CD4-positive, alpha-beta T cell treated with Interferon gamma for 1 hour (primary cell): ENCODE data around the gene PHLPP1.
"Not testable (repeated sequence)": the region's sequence is repeated elsewhere in the genome, so short reads cannot be mapped to it uniquely, and the experiment has no call there.

ENCODE experiments used
- DNase-seq: peaks from one replicate; pipeline ENCODE4 v3.0.0-alpha.2; 2020

PHLPP1 gene

GRCh38 chr18:62715436-62715758, at the start of gene PHLPP1:
PHLPP1 (plus strand) TSS chr18:62715541; CDS start chr18:62715684, 143 bp downstream.
- no peak for DNase-seq

- DNase-seq: no peak
Observed at GRCh38 chr18:62669225-62669624, 46.1 kb upstream of the PHLPP1 start.

- no peak for DNase-seq
Observed at GRCh38 chr18:62670573-62670972, 44.8 kb upstream of the PHLPP1 start.

- DNase-seq: no peak
Observed at GRCh38 chr18:62672600-62672999, 42.7 kb upstream of the PHLPP1 start.

- no peak for DNase-seq
Observed at GRCh38 chr18:62678847-62679485, 36.4 kb upstream of the PHLPP1 start.

- DNase-seq: no peak
Observed at GRCh38 chr18:62682371-62682770, 33.0 kb upstream of the PHLPP1 start.

GRCh38 chr18:62683935-62684334, 31.4 kb upstream of the PHLPP1 start:
- DNase-seq: no peak

GRCh38 chr18:62688743-62689317, 26.5 kb upstream of the PHLPP1 start:
- no peak for DNase-seq

- DNase-seq: no peak
Observed at GRCh38 chr18:62690236-62690815, 25.0 kb upstream of the PHLPP1 start.

- no peak for DNase-seq
Observed at GRCh38 chr18:62693659-62694058, 21.7 kb upstream of the PHLPP1 start.

GRCh38 chr18:62697636-62698035, 17.7 kb upstream of the PHLPP1 start:
- DNase-seq: no peak

GRCh38 chr18:62702259-62702658, 13.1 kb upstream of the PHLPP1 start:
- no peak for DNase-seq

GRCh38 chr18:62706879-62707278, 8.5 kb upstream of the PHLPP1 start:
- not testable (repeated sequence) for DNase-seq

GRCh38 chr18:62709908-62710307, 5.4 kb upstream of the PHLPP1 start:
- DNase-seq: not testable (repeated sequence)

GRCh38 chr18:62710417-62710816, 4.9 kb upstream of the PHLPP1 start:
- DNase-seq: no peak

- DNase-seq: no peak
Observed at GRCh38 chr18:62711781-62712180, 3.6 kb upstream of the PHLPP1 start.

- DNase-seq: no peak
Observed at GRCh38 chr18:62713651-62714247, 1.6 kb upstream of the PHLPP1 start.

- peak; percentile 96 for DNase-seq
Observed at GRCh38 chr18:62714671-62715435, 488 bp upstream of the PHLPP1 start.

- peak; percentile 63 for DNase-seq
Observed at GRCh38 chr18:62715759-62716615, 646 bp downstream of the PHLPP1 start.

GRCh38 chr18:62716619-62717168, 1.4 kb downstream of the PHLPP1 start:
- DNase-seq: peak; percentile 39

- peak; percentile 30 for DNase-seq
Observed at GRCh38 chr18:62717169-62717924, 2.0 kb downstream of the PHLPP1 start.
